Stomach smooth muscle (tissue), 2 donors: ENCODE results near the gene NUP205.
"Not testable (repeated sequence)": the region's sequence is repeated elsewhere in the genome, so short reads cannot be mapped to it uniquely, and the experiment has no call there.

ENCODE experiments used
- H3K27ac ChIP-seq: one replicate; pipeline ENCODE4 v1.7.0; 2013; ENCODE audit warnings: mild to moderate bottlenecking, low read length, inconsistent platforms
- H3K27me3 ChIP-seq, 2 donors: one replicate each; pipeline ENCODE4 v1.7.0; 2013; ENCODE audit warnings: low read length in 2 of 2; ENCODE audit not compliant: insufficient read depth in 2 of 2, control insufficient read depth in 1 of 2
- H3K36me3 ChIP-seq, 2 donors: one replicate each; pipeline ENCODE4 v1.7.0; 2013; ENCODE audit warnings: low read length in 2 of 2; ENCODE audit not compliant: control insufficient read depth in 2 of 2, insufficient read depth in 2 of 2
- H3K4me1 ChIP-seq: one replicate; pipeline ENCODE4 v1.7.0; 2013; ENCODE audit warnings: low read length; ENCODE audit not compliant: control insufficient read depth, insufficient read depth
- H3K4me3 ChIP-seq, 2 donors: one replicate each; pipeline ENCODE4 v1.7.0; 2013; ENCODE audit warnings: low read length in 2 of 2
- H3K9ac ChIP-seq, 2 donors: one replicate each; pipeline ENCODE4 v1.7.0; 2013; ENCODE audit warnings: low read length in 2 of 2, mild to moderate bottlenecking in 1 of 2
- H3K9me3 ChIP-seq, 2 donors: one replicate each; pipeline ENCODE4 v1.7.0; 2013; ENCODE audit warnings: low read length in 2 of 2; ENCODE audit not compliant: control insufficient read depth in 2 of 2
- donor health status: healthy.
- donor health status: Pancreatic carcinoma.

Gene NUP205

GRCh38 chr7:135681762-135682161, 124.0 kb downstream of the NUP205 start:
- Histone ChIP-seq H3K27me3 (no peaks in the 10 kb centered on the region), H3K4me1 (peaks cover 26% of the 10 kb centered on the region), H3K36me3 (peaks cover under 1 to 4% of the 10 kb centered on the region in 2 donors), H3K27ac (peak overlapping the region; percentile 53), H3K9ac (no peak overlapping the region), H3K9me3 (no peaks in the 10 kb centered on the region), H3K4me3 (peak overlapping the region in 1 of 2 donors; percentile 10)

GRCh38 chr7:135682191-135682590, 124.5 kb downstream of the NUP205 start:
- H3K27me3 ChIP-seq = no peaks in the 10 kb centered on the region
- H3K9me3 ChIP-seq = no peaks in the 10 kb centered on the region
- peaks cover 26% of the 10 kb centered on the region for H3K4me1 ChIP-seq
- peaks cover 0 to 4% of the 10 kb centered on the region in 2 donors for H3K36me3 ChIP-seq
- peak overlapping the region; percentile 53 for H3K27ac ChIP-seq
- no peak overlapping the region for H3K9ac ChIP-seq
- H3K4me3 ChIP-seq = peak overlapping the region in 1 of 2 donors; percentile 13

GRCh38 chr7:135683609-135684008, 125.9 kb downstream of the NUP205 start:
- Histone ChIP-seq H3K4me1 (peaks cover 26% of the 10 kb centered on the region), H3K9me3 (no peaks in the 10 kb centered on the region), H3K27ac (no peak overlapping the region), H3K9ac (no peak overlapping the region), H3K36me3 (peaks cover 0 to 4% of the 10 kb centered on the region in 2 donors), H3K4me3 (no peak overlapping the region), H3K27me3 (no peaks in the 10 kb centered on the region)

GRCh38 chr7:135684136-135684535, 126.4 kb downstream of the NUP205 start:
- no peak overlapping the region for H3K27ac ChIP-seq
- peaks cover 0 to 4% of the 10 kb centered on the region in 2 donors for H3K36me3 ChIP-seq
- H3K9ac ChIP-seq = no peak overlapping the region

GRCh38 chr7:135684699-135685098, 127.0 kb downstream of the NUP205 start:
- H3K27ac ChIP-seq = no peak overlapping the region
- no peaks in the 10 kb centered on the region for H3K27me3 ChIP-seq
- H3K4me1 ChIP-seq = peaks cover 26% of the 10 kb centered on the region
- H3K36me3 ChIP-seq = peaks cover 3 to 4% of the 10 kb centered on the region in 2 donors
- H3K9me3 ChIP-seq = no peaks in the 10 kb centered on the region
- H3K4me3 ChIP-seq = no peak overlapping the region
- no peak overlapping the region for H3K9ac ChIP-seq

More at GRCh38 chr7:135684136-135684535, 126.4 kb downstream of the NUP205 start:
- Histone ChIP-seq H3K4me1 (peaks cover 26% of the 10 kb centered on the region), H3K9me3 (no peaks in the 10 kb centered on the region), H3K4me3 (no peak overlapping the region), H3K27me3 (no peaks in the 10 kb centered on the region)

GRCh38 chr7:135685306-135686084, 127.8 kb downstream of the NUP205 start:
- no peak overlapping the region for H3K9ac ChIP-seq
- peaks cover 26% of the 10 kb centered on the region for H3K4me1 ChIP-seq
- no peak overlapping the region for H3K27ac ChIP-seq
- H3K36me3 ChIP-seq = peaks cover 3 to 6% of the 10 kb centered on the region in 2 donors
- H3K9me3 ChIP-seq = no peaks in the 10 kb centered on the region
- no peaks in the 10 kb centered on the region for H3K27me3 ChIP-seq
- H3K4me3 ChIP-seq = no peak overlapping the region

- H3K36me3 ChIP-seq = peaks cover 9 to 12% of the 10 kb centered on the region in 2 donors
- no peak overlapping the region for H3K9ac ChIP-seq
Observed at GRCh38 chr7:135687466-135687865, 129.7 kb downstream of the NUP205 start.

GRCh38 chr7:135690566-135690965, 132.8 kb downstream of the NUP205 start:
- Histone ChIP-seq H3K4me3 (no peak overlapping the region), H3K4me1 (no peaks in the 10 kb centered on the region), H3K9me3 (no peaks in the 10 kb centered on the region), H3K27ac (no peak overlapping the region), H3K9ac (no peak overlapping the region), H3K27me3 (no peaks in the 10 kb centered on the region), H3K36me3 (peaks cover 10 to 13% of the 10 kb centered on the region in 2 donors)

More at GRCh38 chr7:135687466-135687865, 129.7 kb downstream of the NUP205 start:
- H3K4me1 ChIP-seq = peaks cover 14% of the 10 kb centered on the region
- no peaks in the 10 kb centered on the region for H3K27me3 ChIP-seq
- H3K27ac ChIP-seq = no peak overlapping the region
- no peaks in the 10 kb centered on the region for H3K9me3 ChIP-seq
- no peak overlapping the region for H3K4me3 ChIP-seq

GRCh38 chr7:135692055-135692454, 134.3 kb downstream of the NUP205 start:
- H3K4me3 ChIP-seq = no peak overlapping the region
- no peak overlapping the region for H3K9ac ChIP-seq
- H3K36me3 ChIP-seq = peaks cover 10 to 11% of the 10 kb centered on the region in 2 donors
- H3K4me1 ChIP-seq = no peaks in the 10 kb centered on the region
- no peaks in the 10 kb centered on the region for H3K27me3 ChIP-seq
- no peaks in the 10 kb centered on the region for H3K9me3 ChIP-seq
- no peak overlapping the region for H3K27ac ChIP-seq

- peaks cover 10 to 11% of the 10 kb centered on the region in 2 donors for H3K36me3 ChIP-seq
- not testable (repeated sequence) for H3K9me3 ChIP-seq, H3K27ac ChIP-seq, H3K27me3 ChIP-seq, H3K4me1 ChIP-seq, H3K9ac ChIP-seq, H3K4me3 ChIP-seq
Observed at GRCh38 chr7:135692606-135693005, 134.9 kb downstream of the NUP205 start.

GRCh38 chr7:135693558-135693957, 135.8 kb downstream of the NUP205 start:
- H3K9ac ChIP-seq = no peak overlapping the region
- no peaks in the 10 kb centered on the region for H3K27me3 ChIP-seq

More at GRCh38 chr7:135693558-135693957, 135.8 kb downstream of the NUP205 start:
- H3K4me1 ChIP-seq = no peaks in the 10 kb centered on the region
- no peak overlapping the region for H3K27ac ChIP-seq
- no peaks in the 10 kb centered on the region for H3K9me3 ChIP-seq
- no peak overlapping the region for H3K4me3 ChIP-seq
- H3K36me3 ChIP-seq = peaks cover 10 to 11% of the 10 kb centered on the region in 2 donors
